K562 (cell line): ENCODE results near the gene PPAN. TPM values are rescaled to one million over a fixed set of nuclear protein-coding genes. Genes with fewer than 3 reads are reported as not detected.

Experiments used
- CEBPZ ChIP-seq: fragments of 150-350 bp; IDR thresholded peaks from 2 replicates; pipeline ENCODE4 v1.6.1; 2014; ENCODE audit warnings: low read depth, mild to moderate bottlenecking, low read length, borderline replicate concordance
- ERF ChIP-seq: fragments of 450-650 bp; formaldehyde crosslinking; IDR thresholded peaks from 2 replicates; pipeline ENCODE4 v1.4.0; 2020; ENCODE audit warnings: mild to moderate bottlenecking, mixed read lengths
- HMGN3 ChIP-seq: IDR thresholded peaks from 2 replicates; pipeline ENCODE4 v1.6.1; 2011; ENCODE audit warnings: borderline replicate concordance, low read depth, mild to moderate bottlenecking, mixed read lengths, low read length; ENCODE audit not compliant: insufficient read length; ENCODE audit errors: extremely low read depth
- KDM2B ChIP-seq: fragments of 250-450 bp; sonication (Bioruptor Pico); IDR thresholded peaks from 2 replicates; pipeline ENCODE4 v1.8.0; 2021; ENCODE audit warnings: mild to moderate bottlenecking, moderate library complexity
- MAZ ChIP-seq, 2 experiments: fragments of 450-650 bp in 1 of 2; sonication (generic) in 1 of 2; formaldehyde crosslinking; IDR thresholded peaks in 1 of 2; conservative IDR thresholded peaks in 1 of 2; 2 replicates each; pipeline versions ENCODE4 v1.4.0 to v1.5.0; 2020; ENCODE audit warnings: mild to moderate bottlenecking in 1 of 2, missing genetic modification reagents in 1 of 2
- POU5F1 ChIP-seq: fragments of 150-350 bp; IDR thresholded peaks from 2 replicates; pipeline ENCODE4 v1.6.1; 2014; ENCODE audit warnings: borderline replicate concordance, low read length, low read depth, mild to moderate bottlenecking; ENCODE audit not compliant: partially characterized antibody
- RB1 ChIP-seq: fragments of 450-650 bp; IDR thresholded peaks from 2 replicates; pipeline ENCODE4 v1.6.1; 2017; ENCODE audit warnings: low read depth, mild to moderate bottlenecking
- THRAP3 ChIP-seq: fragments of 450-650 bp; IDR thresholded peaks from 2 replicates; pipeline ENCODE4 v1.6.1; 2016; ENCODE audit warnings: mild to moderate bottlenecking, inconsistent platforms, borderline replicate concordance
- ZBED1 ChIP-seq: IDR thresholded peaks from 2 replicates; pipeline ENCODE4 v1.6.1; 2014
- polyA plus RNA-seq, 8 experiments: library from polyadenylated mRNA; depleted of rRNA in 4 of 8; stranded (reverse) in 5 of 8; unstranded in 3 of 8; fragments of >200 nt; fragmentation: Nextera tagmentation in 2 of 8; fragmentation: Illumina TruSeq in 1 of 8; extraction: Ambion mirVana in 2 of 8; extraction: Trizol in 1 of 8; gene quantifications; 2 replicates each; pipeline versions ENCODE4 v1.2.1 to v1.2.3, GENCODE V29; 2011 to 2014; ENCODE audit warnings: inconsistent platforms in 1 of 8, missing spikeins in 1 of 8
- total RNA-seq, 7 experiments: library from RNA; depleted of rRNA in 6 of 7; stranded (reverse); fragments of >200 nt in 6 of 7; fragmentation: Illumina TruSeq in 2 of 7; extraction: Trizol in 2 of 7; gene quantifications; 2 replicates each; pipeline versions ENCODE4 v1.2.1 to v1.2.3, GENCODE V29; 2011 to 2021; ENCODE audit warnings: low replicate concordance in 1 of 7
- TF ChIP-seq, protein P1 (sequence below), 2 experiments: fragments of 450-650 bp; formaldehyde crosslinking in 1 of 2; IDR thresholded peaks; 2 replicates each; pipeline versions ENCODE4 v1.4.0 to v1.6.1; 2014 to 2020; ENCODE audit warnings: mild to moderate bottlenecking in 2 of 2, borderline replicate concordance in 1 of 2, low read depth in 1 of 2
- TF ChIP-seq, protein P2 (sequence below): conservative IDR thresholded peaks from 2 replicates; pipeline ENCODE4 v1.6.1; 2011; ENCODE audit warnings: low read depth, mild to moderate bottlenecking, low read length; ENCODE audit not compliant: control insufficient read depth

Gene PPAN
- total and polyA plus RNA-seq, 9 of the 15 experiments (the other 6 are each of a cell fraction or from before 2014, with no cell fraction given) = 2.2 to 129 (median 59.1) TPM

DNA sequence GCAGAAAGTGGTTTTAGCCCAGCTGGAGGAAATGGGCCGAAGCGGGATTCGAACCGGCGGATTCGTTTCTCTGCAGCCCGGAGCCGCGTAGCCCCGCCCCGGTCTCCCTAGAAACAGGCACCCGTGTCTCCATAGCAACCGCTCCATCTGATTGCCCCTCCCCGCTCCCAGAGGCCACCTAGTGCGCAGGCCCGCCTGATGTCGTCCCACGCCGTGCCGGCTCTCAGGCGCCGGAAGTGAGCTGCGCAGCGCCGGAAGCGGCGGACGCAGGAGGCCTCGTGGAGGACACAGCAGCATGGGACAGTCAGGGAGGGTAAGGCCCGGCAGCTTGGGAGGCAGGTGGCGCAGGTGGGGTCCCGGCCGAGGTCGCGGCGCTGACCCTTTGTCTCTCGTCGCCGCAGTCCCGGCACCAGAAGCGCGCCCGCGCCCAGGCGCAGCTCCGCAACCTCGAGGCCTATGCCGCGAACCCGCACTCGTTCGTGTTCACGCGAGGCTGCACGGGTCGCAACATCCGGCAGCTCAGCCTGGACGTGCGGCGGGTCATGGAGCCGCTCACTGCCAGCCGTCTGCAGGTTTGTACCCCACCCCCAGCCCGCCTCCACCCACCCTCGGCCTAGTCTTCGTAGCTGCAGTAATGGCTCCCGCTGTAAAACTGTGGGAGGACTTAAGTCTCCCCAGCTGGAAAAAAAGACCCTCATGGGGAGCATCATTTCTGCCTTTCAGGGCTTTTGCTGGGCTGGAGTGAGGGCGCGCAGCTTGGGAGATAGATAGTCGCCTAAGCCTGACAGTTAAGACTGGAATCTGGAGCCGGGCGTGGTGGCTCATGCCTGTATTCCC lies at the start of gene PPAN (continued):
- TF ChIP-seq, protein P1, sequence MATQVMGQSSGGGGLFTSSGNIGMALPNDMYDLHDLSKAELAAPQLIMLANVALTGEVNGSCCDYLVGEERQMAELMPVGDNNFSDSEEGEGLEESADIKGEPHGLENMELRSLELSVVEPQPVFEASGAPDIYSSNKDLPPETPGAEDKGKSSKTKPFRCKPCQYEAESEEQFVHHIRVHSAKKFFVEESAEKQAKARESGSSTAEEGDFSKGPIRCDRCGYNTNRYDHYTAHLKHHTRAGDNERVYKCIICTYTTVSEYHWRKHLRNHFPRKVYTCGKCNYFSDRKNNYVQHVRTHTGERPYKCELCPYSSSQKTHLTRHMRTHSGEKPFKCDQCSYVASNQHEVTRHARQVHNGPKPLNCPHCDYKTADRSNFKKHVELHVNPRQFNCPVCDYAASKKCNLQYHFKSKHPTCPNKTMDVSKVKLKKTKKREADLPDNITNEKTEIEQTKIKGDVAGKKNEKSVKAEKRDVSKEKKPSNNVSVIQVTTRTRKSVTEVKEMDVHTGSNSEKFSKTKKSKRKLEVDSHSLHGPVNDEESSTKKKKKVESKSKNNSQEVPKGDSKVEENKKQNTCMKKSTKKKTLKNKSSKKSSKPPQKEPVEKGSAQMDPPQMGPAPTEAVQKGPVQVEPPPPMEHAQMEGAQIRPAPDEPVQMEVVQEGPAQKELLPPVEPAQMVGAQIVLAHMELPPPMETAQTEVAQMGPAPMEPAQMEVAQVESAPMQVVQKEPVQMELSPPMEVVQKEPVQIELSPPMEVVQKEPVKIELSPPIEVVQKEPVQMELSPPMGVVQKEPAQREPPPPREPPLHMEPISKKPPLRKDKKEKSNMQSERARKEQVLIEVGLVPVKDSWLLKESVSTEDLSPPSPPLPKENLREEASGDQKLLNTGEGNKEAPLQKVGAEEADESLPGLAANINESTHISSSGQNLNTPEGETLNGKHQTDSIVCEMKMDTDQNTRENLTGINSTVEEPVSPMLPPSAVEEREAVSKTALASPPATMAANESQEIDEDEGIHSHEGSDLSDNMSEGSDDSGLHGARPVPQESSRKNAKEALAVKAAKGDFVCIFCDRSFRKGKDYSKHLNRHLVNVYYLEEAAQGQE (IDR thresholded peaks at IDR 0.05; ENCODE audit: borderline replicate concordance) = no peak
- TF ChIP-seq, protein P1 (CRISPR knock-in tag; IDR thresholded peaks at IDR 0.05; ENCODE audit: low read depth) = peak; percentile 52; the same call in 1 of the 2 replicates
- TF ChIP-seq, protein P2, sequence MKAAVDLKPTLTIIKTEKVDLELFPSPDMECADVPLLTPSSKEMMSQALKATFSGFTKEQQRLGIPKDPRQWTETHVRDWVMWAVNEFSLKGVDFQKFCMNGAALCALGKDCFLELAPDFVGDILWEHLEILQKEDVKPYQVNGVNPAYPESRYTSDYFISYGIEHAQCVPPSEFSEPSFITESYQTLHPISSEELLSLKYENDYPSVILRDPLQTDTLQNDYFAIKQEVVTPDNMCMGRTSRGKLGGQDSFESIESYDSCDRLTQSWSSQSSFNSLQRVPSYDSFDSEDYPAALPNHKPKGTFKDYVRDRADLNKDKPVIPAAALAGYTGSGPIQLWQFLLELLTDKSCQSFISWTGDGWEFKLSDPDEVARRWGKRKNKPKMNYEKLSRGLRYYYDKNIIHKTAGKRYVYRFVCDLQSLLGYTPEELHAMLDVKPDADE = peak; percentile 97
- TF ChIP-seq RB1 (peak; percentile 75), CEBPZ (no peak), MAZ (CRISPR knock-in tag; conservative IDR thresholded peaks at IDR 0.05 in 1 of 2, IDR thresholded peaks at IDR 0.05 in 1 of 2) (peak; percentile 98 to 99), POU5F1 (peak; percentile 73), THRAP3 (no peak), HMGN3 (no peak), ZBED1 (no peak), ERF (CRISPR knock-in tag) (peak; percentile 74; the same call in 1 of the 2 replicates), KDM2B (CRISPR knock-in tag) (no peak)
